Activated B cell treated with CpG ODN at 0.5 μM for 24 hours (primary cell): Measurements from ENCODE around the gene NCBP3. TPM values are rescaled to one million over a fixed set of nuclear protein-coding genes. Genes with fewer than 3 reads are reported as not detected.
A peak's percentile ranks its signal among the peaks of the same experiment; 100 is the strongest.

Source experiments
- ATAC-seq: fragments of 200-7000 bp; cut with Tn5 transposase; one replicate; pipeline ENCODE4 v1.10.0; 2021; ENCODE audit warnings: low read depth, mild to moderate bottlenecking, moderate library complexity
- CTCF ChIA-PET: fragments of 350-600 bp; sonication (Branson Sonifier 250); formaldehyde crosslinking; loops from one replicate; lab custom pipeline; 2021; ENCODE audit warnings: antibody characterized with exemption; lab: Charles Lee
- POLR2A ChIA-PET: fragments of 350-600 bp; sonication (Branson Sonifier 250); formaldehyde crosslinking; loops from one replicate; lab custom pipeline; 2021; ENCODE audit warnings: antibody characterized with exemption; lab: Charles Lee
- DNase-seq: peaks from one replicate; pipeline ENCODE4 v3.0.0; 2022
- H3K27ac Mint-ChIP-seq: one replicate; pipeline ENCODE4 v1.8.0; 2020; ENCODE audit warnings: mixed read lengths
- H3K27me3 Mint-ChIP-seq: one replicate; pipeline ENCODE4 v1.8.0; 2021; ENCODE audit warnings: mixed read lengths
- H3K36me3 Mint-ChIP-seq: one replicate; pipeline ENCODE4 v1.8.0; 2021; ENCODE audit warnings: low read depth, mixed read lengths
- H3K4me1 Mint-ChIP-seq: one replicate; pipeline ENCODE4 v1.8.0; 2021; ENCODE audit warnings: mixed read lengths
- H3K4me3 Mint-ChIP-seq: one replicate; pipeline ENCODE4 v1.8.0; 2020; ENCODE audit warnings: mild to moderate bottlenecking, mixed read lengths
- H3K9me3 Mint-ChIP-seq: one replicate; pipeline ENCODE4 v1.8.0; 2020; ENCODE audit warnings: mixed read lengths
- intact Hi-C: fragments of 100-400 bp; cut with micrococcal nuclease; formaldehyde crosslinking; loops from one replicate; pipeline ENCODE4 v1.15.1; 2024
- total RNA-seq: library from RNA; stranded (reverse); gene quantifications from 2 replicates; pipeline ENCODE4 v1.2.3, GENCODE V29; 2022
- TF ChIP-seq, protein P1 (sequence below): fragments of 200-600 bp; IDR thresholded peaks from one replicate; pipeline ENCODE4 v1.8.0; 2022; ENCODE audit warnings: antibody characterized with exemption, mild to moderate bottlenecking

The NCBP3 gene
- total RNA-seq, 1 donor from 2014 or later: 49.5 TPM

GRCh38 chr17:3814361-3814760 lies 31.7 kb downstream of the NCBP3 start:
- ATAC-seq: no peak
- Mint-ChIP-seq H3K9me3 (no peaks in the 10 kb centered on the region), H3K4me1 (peaks cover 49% of the 10 kb centered on the region), H3K27me3 (no peaks in the 10 kb centered on the region), H3K36me3 (peaks cover 71% of the 10 kb centered on the region), H3K4me3 (no peak overlapping the region), H3K27ac (no peak overlapping the region)
- TF ChIP-seq, protein P1, sequence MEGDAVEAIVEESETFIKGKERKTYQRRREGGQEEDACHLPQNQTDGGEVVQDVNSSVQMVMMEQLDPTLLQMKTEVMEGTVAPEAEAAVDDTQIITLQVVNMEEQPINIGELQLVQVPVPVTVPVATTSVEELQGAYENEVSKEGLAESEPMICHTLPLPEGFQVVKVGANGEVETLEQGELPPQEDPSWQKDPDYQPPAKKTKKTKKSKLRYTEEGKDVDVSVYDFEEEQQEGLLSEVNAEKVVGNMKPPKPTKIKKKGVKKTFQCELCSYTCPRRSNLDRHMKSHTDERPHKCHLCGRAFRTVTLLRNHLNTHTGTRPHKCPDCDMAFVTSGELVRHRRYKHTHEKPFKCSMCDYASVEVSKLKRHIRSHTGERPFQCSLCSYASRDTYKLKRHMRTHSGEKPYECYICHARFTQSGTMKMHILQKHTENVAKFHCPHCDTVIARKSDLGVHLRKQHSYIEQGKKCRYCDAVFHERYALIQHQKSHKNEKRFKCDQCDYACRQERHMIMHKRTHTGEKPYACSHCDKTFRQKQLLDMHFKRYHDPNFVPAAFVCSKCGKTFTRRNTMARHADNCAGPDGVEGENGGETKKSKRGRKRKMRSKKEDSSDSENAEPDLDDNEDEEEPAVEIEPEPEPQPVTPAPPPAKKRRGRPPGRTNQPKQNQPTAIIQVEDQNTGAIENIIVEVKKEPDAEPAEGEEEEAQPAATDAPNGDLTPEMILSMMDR: no peak
- intact Hi-C loops: no loop called here
- ChIA-PET POLR2A (no interaction called here), CTCF (interaction anchor here (4.2 kb wide), 1 partner anchor 76 kb away, joined by 32 read pairs; no protein-coding TSS in a partner anchor)
- no peak for DNase-seq

GRCh38 chr17:3813171-3813570 lies 32.9 kb downstream of the NCBP3 start:
- peaks cover 67% of the 10 kb centered on the region for H3K36me3 Mint-ChIP-seq
- H3K27me3 Mint-ChIP-seq: no peaks in the 10 kb centered on the region
- no peak for DNase-seq
- TF ChIP-seq, protein P1: no peak
- H3K4me3 Mint-ChIP-seq: no peak overlapping the region
- intact Hi-C loops: no loop called here
- CTCF ChIA-PET: interaction anchor here (2.2 kb wide), 1 partner anchor 76 kb away, joined by 11 read pairs; no protein-coding TSS in a partner anchor
- H3K27ac Mint-ChIP-seq: no peak overlapping the region
- H3K9me3 Mint-ChIP-seq: no peaks in the 10 kb centered on the region
- POLR2A ChIA-PET: interaction anchor here (0.8 kb wide), 1 partner anchor 17 kb away, joined by 3 read pairs; no protein-coding TSS in a partner anchor
- no peak for ATAC-seq
- H3K4me1 Mint-ChIP-seq: peaks cover 47% of the 10 kb centered on the region

DNA sequence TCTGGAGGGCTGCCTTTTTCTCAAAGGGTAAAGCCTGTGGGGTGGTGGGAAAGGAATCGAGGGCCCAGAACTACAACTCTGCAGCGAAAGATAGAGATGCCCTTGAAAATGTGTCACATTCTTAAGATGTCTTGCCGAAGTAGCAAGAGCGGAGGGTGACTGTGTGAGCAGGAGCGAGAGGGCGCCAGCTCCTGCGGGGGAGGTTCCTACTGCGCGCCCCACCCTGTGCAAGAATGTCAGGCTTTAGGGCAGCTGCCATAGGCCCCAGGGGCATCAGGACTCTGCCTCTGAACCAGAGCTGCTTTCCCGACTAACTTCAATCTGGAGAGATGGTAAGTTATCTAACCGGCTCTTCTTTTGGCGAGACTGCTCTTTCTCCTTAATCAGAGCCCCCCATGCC lies 33.3 kb downstream of the NCBP3 start:
- ChIA-PET CTCF (interaction anchor here (2.2 kb wide), 1 partner anchor 75 kb away, joined by 11 read pairs; no protein-coding TSS in a partner anchor), POLR2A (interaction anchor here (0.6 to 0.8 kb wide), 2 partner anchors 16 to 119 kb away, joined by 3 to 4 read pairs; no protein-coding TSS in a partner anchor)
- H3K4me1 Mint-ChIP-seq: peaks cover 47% of the 10 kb centered on the region
- DNase-seq (no peak), ATAC-seq (no peak)
- H3K4me3 Mint-ChIP-seq: no peak overlapping the region
- no peaks in the 10 kb centered on the region for H3K27me3 Mint-ChIP-seq
- H3K9me3 Mint-ChIP-seq: no peaks in the 10 kb centered on the region
- intact Hi-C loops: no loop called here
- TF ChIP-seq, protein P1: no peak
- no peak overlapping the region for H3K27ac Mint-ChIP-seq
- peaks cover 71% of the 10 kb centered on the region for H3K36me3 Mint-ChIP-seq

DNA sequence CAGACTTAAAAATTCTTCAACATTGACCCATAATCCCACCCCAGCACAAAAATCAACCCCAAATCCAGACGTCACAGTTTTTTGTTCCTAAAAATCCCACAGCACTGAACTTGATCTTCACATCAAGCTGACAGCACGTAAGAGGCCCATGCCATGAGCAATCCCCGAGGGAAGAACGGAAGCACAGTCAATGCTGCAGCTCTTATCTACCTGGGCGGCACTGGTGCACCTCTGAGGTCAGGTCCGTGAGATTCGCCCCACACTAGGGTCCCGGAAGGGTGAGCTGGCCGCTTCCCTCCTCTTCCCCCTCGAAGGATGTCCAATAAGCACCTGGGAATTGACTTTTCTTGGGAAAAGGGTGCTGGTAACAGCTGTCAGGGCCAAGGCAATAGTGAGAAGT lies 33.8 kb downstream of the NCBP3 start:
- DNase-seq: no peak
- H3K27ac Mint-ChIP-seq: no peak overlapping the region
- no peaks in the 10 kb centered on the region for H3K27me3 Mint-ChIP-seq
- ATAC-seq: no peak
- peaks cover 46% of the 10 kb centered on the region for H3K4me1 Mint-ChIP-seq
- ChIA-PET CTCF (interaction anchor here (0.6 to 2.2 kb wide), 3 partner anchors 33 to 119 kb away, joined by 4 to 11 read pairs (median 5); partner anchors contain the start of gene NCBP3), POLR2A (interaction anchor here (0.6 to 1.5 kb wide), 4 partner anchors 16 to 118 kb away, joined by 3 to 4 read pairs (median 4); no protein-coding TSS in a partner anchor)
- H3K4me3 Mint-ChIP-seq: no peak overlapping the region
- TF ChIP-seq, protein P1: no peak
- H3K36me3 Mint-ChIP-seq: peaks cover 76% of the 10 kb centered on the region
- no peaks in the 10 kb centered on the region for H3K9me3 Mint-ChIP-seq
- intact Hi-C loops: no loop called here

GRCh38 chr17:3810019-3810418 lies 36.0 kb downstream of the NCBP3 start:
- POLR2A ChIA-PET: interaction anchor here (0.5 to 1.4 kb wide), 5 partner anchors 36 to 116 kb away, joined by 3 to 6 read pairs (median 3); partner anchors contain the start of gene NCBP3
- ATAC-seq (peak; percentile 65), DNase-seq (no peak)
- H3K9me3 Mint-ChIP-seq: no peaks in the 10 kb centered on the region
- CTCF ChIA-PET: interaction anchor here (1.2 to 1.6 kb wide), 4 partner anchors 10 to 74 kb away, joined by 3 to 8 read pairs (median 4); no protein-coding TSS in a partner anchor
- H3K27me3 Mint-ChIP-seq: no peaks in the 10 kb centered on the region
- peaks cover 35% of the 10 kb centered on the region for H3K4me1 Mint-ChIP-seq
- peaks cover 73% of the 10 kb centered on the region for H3K36me3 Mint-ChIP-seq
- TF ChIP-seq, protein P1: no peak
- intact Hi-C loops: no loop called here
- H3K27ac Mint-ChIP-seq: peak overlapping the region; percentile 87
- peak overlapping the region; percentile 49 for H3K4me3 Mint-ChIP-seq
